Activated CD4-positive, CD25-positive, alpha-beta regulatory T cell treated with anti-CD3 and anti-CD28 coated beads, Interleukin-2, amount 50 U/mL, for 72 hours (primary cell): ENCODE data around the gene CACNA2D1.

Experiments
- DNase-seq: peaks from one replicate; pipeline ENCODE4 v3.0.0; 2021

The CACNA2D1 gene

GRCh38 chr7:82443547-82444219 is at the start of gene CACNA2D1:
Gene CACNA2D1, minus strand, starts transcription at chr7:82443777.
- DNase-seq = no peak

DNA sequence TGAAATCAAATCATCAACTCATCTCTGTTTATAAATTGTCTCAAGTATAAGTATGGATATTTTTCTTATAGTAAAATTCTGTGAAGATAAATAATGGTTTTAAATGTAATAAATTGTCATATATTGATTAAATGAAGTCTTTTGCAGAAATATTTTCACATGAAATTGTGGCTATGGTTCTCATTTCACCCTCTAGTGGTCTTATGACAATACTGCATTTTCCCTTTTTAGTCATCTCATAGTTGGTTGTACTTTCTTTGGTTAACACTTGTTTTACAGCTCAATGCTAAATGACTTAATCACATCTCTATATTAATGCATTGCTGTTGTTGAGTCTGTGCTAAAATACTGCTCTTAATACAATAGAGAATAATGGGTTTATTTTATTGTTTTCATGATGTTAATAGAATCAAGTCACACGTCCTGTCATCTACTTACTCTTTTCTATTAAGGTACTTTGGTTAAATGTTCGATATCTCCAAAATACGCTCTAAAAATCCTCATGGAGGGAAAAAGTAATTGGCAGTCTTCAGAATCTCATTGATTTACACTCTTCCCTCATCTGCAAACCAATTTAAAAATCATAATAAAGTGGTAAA is 38.0 kb upstream of the CACNA2D1 start:
- no peak for DNase-seq

DNA sequence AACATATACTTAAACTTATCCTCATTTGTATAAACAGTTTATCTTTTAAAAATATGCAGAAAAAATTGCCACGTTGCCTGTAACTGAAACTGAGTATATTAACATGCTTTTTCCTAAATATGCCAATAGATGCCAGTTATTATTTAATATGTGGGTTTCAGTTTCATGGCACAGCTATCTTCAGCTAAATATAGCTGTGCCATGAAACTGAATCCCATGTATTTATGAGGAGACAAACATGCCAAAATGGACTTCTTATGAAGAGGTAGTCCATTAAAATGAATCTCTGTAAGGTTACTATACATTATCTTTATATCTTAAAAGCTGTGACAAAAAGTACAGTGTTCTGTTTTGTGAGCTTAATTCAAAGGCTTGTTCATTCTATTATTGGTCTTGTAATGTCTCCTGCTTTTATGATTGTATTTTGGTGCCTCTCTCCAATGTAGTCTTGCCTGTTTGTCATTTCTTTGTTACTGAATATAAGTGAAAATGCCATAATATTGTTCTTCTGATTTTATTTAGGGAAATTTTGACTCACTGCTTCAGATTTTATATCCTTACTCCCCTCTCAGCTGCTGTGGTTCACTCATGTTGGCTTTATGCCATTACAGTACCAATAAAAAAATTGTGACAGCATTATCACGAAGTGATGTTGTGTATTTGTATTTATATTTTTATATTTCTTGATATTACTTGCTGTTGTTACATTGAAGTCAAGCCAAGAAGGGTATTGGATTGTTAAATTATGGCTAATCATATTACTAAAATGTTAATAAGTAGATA is 34.3 kb upstream of the CACNA2D1 start:
- no peak for DNase-seq

- DNase-seq = no peak
Measured at GRCh38 chr7:82472966-82473365, 29.4 kb upstream of the CACNA2D1 start.

GRCh38 chr7:82471351-82472020 is 27.9 kb upstream of the CACNA2D1 start:
- DNase-seq = no peak

- no peak for DNase-seq
Measured at GRCh38 chr7:82469207-82469606, 25.6 kb upstream of the CACNA2D1 start.

DNA sequence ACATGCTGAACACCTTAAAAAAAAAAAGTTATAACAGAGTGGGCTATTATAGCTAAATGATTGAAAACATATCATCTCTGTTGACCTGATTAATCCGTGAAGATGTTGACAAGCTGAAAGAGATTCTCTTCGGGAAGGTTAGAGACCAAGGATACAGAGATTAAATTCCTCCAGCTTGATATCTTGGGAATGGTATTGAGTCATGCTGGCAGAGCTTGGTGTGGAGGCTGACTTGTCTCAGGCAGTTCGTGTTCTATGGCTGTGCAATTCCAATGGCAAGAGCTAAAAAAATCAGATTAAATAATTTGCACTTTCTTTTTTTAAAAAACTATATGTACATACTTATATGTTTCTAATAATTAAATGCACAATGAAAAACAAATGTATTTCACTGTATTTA is 24.9 kb upstream of the CACNA2D1 start:
- no peak for DNase-seq

- no peak for DNase-seq
Measured at GRCh38 chr7:82467020-82467419, 23.4 kb upstream of the CACNA2D1 start.

DNA sequence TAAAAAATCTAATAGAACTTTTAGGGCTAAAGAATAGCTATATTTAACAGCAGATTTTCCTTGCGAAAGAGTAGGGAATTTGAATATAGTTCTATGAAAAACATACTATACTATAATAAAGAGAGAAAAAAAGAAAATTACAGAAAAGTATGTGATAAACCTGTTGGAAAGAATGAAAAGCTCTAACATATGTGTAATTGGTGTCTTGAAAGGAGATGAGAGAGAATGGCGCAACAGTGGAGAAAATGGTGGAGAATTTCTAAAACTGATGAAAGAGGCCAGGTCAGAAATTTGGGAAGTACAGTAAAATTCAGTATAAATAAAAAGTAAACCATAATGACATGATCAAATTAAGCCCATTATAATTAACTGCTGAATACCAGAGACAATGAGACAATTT is 20.8 kb upstream of the CACNA2D1 start:
- no peak for DNase-seq

DNA sequence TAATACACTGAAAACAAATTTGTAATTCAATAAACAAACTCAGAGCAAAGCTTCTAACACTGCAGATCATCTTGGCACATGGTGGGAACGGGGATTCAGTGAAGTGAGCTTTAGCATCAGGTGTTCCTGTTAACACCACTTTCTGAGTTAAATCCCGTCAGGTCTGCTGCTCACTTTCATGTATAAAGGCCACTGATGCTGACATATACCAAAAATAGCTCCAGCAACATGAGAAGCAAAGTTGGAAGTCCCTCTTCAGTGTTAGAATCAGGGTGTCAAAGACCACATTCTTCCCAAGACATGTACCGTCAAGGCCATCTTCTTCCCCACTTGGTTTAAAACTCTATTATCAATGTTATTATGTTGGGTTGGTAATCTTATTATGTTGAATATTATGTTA is 11.7 kb upstream of the CACNA2D1 start:
- no peak for DNase-seq

DNA sequence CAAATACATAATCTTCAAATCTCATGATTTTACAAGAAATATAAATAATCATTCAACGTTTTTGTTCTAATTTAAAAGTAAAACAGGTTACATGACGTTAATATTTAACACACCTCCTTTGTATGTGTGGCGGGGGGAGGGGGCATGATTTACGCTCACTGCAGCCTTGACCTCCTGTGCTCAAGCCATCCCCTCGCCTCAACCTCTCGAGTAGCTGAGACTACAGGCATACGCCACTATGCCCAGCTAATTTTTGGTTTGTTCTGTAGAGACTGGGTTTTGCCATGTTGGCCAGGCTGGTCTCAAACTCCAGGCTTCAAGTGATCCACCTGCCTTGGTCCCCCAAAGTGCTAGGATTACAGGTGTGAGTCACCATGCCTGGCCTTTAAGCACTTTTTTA is 7.2 kb upstream of the CACNA2D1 start:
- no peak for DNase-seq

DNA sequence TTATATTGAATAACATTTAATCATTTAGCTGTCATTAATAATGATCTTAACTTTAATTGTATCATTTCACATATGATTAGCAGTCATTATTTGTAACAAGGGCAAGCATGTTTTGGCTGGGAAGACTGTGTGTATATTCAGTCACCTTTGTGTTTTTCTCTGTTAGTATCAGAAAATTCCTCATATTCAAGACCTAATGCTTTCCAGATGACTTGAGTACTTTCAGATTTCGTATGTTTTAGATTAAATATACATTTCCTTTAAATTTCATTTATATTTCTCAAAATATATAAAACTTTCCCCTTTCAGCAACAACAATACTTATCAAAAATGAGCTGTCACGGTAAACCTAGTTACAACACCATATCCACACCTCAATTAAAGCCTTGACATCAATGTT is 6.3 kb upstream of the CACNA2D1 start:
- no peak for DNase-seq

DNA sequence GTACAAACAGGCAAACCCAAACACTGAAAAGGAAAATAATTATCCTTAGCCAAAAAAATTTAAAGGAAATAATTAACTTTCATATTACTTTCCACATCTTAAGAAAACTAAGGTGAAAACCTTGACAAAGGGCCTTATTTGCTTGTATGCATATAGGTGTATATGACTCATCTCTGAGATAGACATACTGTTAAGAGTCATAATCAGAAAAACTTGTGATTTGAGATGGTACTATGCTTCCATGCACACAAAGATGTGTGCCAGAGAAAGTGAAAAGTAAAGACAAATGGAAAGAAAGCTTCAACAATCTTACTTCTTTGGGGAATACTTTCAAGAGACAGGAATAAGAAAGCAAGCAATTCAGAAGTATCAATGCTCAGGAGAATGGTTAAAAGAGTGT is 3.3 kb upstream of the CACNA2D1 start:
- DNase-seq = no peak

GRCh38 chr7:82445271-82445670 is 1.7 kb upstream of the CACNA2D1 start:
- DNase-seq = no peak

GRCh38 chr7:82444220-82444909 is 788 bp upstream of the CACNA2D1 start:
- DNase-seq = no peak

GRCh38 chr7:82443036-82443546 is 486 bp downstream of the CACNA2D1 start:
- no peak for DNase-seq

DNA sequence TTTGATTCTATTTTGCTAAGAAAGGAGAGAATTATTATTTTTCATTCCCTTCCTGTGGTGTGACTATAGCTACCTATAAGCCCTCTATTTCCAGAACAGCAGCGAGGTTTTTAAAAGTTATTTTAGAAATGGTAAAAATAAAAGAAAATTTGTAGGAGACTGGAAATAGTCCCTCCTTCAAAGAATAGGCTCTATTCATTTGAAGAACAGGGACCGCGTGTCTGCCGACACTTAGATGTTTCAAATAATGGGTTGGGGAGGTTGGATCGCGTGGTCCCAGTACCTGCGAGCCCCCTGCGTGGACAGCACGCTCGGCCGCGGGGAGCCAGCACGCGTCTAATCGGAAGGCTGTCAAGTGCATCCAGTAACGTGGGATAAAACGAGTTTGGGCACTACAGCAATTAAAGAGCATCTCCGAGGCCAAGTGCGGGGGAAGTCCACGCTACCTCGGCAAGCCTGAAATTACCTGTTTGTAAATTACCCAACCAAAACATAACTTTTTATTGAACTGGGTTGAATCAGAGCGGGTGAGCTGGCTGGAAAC is 1.0 kb downstream of the CACNA2D1 start:
- no peak for DNase-seq

- DNase-seq = no peak
Measured at GRCh38 chr7:82441669-82442478, 1.7 kb downstream of the CACNA2D1 start.

DNA sequence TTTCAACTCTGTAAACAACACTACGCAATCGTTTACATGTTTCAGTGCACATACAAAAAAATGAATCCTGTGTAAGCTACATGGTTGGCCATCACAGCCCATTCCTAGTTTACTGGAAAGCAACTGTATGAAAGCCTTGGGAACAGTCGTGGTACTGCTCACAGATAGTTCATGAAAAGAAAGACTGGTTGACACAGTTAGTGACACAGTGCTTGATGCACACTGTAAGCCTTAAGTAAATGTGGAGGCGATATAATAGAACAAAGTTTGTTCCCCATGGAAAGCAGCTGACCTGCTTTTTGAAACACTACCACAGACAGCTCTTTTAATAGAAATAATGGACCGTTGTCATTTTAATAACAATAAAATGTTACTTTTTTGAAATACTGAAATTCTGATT is 5.1 kb downstream of the CACNA2D1 start:
- no peak for DNase-seq

GRCh38 chr7:82435769-82436168 is 7.8 kb downstream of the CACNA2D1 start:
- DNase-seq = no peak

DNA sequence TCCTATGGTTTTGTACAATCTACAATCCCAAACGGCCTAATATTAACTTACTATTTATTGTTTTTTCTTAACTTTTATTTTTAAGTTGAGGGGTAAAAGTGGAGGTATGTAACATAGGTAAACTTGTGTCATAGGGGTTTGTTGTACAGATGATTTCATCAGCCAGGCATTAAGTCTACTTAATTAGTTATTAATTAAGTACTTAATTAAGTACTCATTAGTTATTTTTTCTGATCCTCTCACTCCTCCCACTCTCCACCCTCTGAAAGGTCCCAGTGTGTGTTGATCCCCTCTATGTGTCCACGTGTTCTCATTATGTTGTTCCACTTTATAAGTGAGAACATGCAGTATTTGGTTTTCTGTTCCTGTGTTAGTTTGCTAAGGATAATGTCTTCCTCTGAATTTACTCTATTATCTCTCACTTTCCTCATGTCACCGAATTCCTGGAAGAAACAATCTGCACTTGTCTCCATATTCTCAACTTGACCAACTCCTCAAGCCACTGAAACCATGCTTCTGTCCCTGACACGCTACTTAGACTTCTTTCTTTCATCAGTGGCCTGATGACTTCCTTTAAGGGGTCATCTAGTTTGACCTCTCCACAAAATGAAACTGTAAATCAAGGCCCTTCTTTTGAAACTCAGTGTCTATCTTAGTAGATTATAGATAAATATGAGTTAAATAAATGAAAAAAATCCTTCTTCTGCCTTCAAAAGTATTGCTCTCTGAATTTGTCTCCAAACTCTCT is 9.1 kb downstream of the CACNA2D1 start:
- DNase-seq = no peak
